GM18520 (cell line): Measurements from ENCODE around the gene ZNF385C.

Experiments
- ATAC-seq: cut with Tn5 transposase; IDR thresholded peaks from one replicate; pipeline ENCODE4 v1.9.1; 2021; ENCODE audit not compliant: unreplicated experiment

Gene ZNF385C

DNA sequence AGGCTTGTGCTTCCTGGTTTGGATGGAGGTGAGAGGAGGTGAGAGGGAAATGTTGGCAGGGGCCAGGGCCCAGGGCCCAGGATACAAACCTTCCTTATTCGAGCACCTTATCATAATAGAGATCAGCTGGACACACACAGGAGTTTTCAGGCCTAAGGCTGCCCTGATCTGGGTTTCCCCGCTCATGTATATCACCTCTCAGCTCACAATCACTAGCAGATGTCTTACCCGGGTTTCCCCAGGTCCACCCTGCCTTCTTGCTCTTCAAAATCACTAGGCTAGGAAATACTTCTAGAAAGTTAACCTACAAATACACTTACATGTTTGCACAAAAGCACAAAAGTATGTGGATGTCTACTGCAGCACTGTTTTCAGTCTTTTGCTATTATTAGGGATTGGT is 28.6 kb upstream of the ZNF385C start:
- no peak for ATAC-seq

DNA sequence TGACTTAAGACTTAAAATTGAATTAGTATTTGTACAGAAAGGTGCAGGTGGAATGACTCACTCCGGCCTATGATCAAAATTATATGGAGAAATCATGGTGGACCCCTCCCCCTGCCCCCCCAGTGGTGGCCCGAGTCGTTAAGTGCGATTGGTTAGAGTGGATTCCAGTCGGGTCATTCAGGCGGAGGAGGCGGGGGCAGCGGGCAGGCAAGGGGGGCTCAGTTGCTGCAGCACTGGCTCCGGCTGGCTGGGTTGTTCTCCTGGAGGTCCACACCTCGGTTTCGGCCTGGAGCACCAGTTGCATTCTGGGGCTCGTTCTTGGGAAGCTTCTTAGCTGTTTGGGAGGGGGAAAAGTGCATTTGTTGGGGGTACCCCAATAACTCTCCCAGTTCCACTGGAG is 27.3 kb upstream of the ZNF385C start:
- no peak for ATAC-seq

DNA sequence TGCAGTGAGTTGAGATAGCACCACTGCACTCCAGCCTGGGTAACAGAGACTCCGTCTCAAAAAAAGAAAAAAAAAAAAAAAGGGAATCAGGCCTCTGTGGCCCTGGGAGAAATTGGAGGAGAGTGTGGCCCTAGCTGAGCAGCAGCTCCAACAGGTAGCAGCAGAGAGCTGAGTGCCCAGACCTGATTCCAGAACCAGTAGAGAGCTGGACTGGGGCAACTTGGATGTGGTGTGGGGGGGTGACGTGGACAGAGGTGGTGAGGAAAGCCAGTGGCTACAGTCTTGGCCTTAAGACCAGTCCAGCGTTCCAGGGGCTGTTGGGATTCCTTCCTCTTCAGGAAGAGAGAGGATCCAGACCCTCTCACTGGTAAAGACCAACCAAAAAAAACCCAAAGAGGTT is 26.0 kb upstream of the ZNF385C start:
- ATAC-seq, result no peak

GRCh38 chr17:42122371-42123303 is 24.4 kb upstream of the ZNF385C start, which contains the start of gene HSPB9:
Gene HSPB9, plus strand, starts transcription at chr17:42122804. Its CDS starts 47 bp downstream, at chr17:42122851.
- ATAC-seq, result no peak

- ATAC-seq, result no peak
Observed at GRCh38 chr17:42120770-42121769, 22.8 kb upstream of the ZNF385C start, which contains the start of gene KAT2A. Gene KAT2A, minus strand, starts transcription at chr17:42121367. Its CDS starts 63 bp downstream, at chr17:42121304.

DNA sequence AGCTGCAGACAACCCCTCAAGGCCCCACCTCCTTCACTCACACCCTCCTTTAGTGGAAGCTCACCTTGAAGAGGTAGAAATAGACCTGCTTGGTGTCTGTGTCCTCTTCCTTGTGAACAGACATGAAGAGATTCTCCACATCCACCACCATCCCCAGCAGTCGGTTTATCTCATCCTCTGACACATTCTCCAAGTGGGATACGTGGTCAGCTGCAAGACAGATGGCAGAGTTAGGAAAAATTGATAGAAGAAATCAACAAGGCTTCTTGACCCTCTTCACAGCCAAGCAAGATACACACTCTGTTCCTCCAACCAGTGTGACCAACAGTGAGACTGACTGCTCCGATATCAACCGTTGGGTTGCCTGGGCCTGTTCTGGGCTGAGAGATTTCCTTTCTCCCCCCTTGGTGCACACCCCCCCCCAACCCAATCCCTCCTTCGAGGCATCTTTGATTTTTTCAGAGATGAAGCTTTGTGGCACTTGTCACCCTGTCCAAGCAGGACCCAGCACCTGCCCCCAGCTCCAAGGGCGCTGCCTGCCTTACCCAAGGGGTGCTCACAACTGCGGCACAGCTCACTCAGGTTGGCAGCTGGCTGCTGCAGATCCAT is 22.0 kb upstream of the ZNF385C start:
- no peak for ATAC-seq

GRCh38 chr17:42119301-42119700 is 21.0 kb upstream of the ZNF385C start:
- ATAC-seq, result no peak

GRCh38 chr17:42118545-42118944 is 20.3 kb upstream of the ZNF385C start:
- no peak for ATAC-seq

- ATAC-seq, result no peak
Observed at GRCh38 chr17:42118126-42118510, 19.8 kb upstream of the ZNF385C start.

DNA sequence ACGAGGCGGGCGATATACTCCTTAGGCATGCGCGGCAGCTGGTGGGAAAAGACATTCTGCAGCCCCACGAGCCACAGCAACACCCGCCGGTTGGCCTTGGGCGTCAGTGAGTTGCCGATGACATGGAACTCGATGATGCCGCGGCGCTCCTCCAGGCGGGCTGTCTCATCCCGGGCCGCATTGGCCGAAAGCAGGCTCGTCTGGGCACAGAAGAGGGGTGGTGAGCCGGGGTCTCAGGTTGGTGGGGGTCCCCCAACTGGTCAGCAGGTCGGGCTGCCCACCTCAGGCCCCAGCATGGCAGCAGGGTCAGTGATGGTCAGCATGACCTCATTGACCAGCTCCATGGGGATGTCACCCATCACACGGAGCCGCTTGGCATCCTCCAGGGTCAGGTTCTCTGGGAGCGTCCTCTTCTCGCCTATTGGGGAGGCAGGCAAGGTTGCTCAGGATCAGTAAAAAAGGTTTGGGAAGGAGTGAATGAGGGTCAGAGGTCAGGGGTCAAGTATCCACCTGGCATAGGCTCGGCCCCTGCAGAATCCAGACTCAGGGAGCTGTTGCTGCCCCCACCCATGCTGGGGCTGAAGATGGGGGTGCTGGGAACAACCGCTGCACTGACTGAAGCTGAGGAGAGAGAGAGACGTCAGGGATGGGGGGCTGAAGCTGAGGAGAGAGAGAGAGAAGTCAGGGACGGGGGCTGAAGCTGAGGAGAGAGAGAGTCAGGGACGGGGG is 19.3 kb upstream of the ZNF385C start:
- no peak for ATAC-seq

GRCh38 chr17:42116705-42117396 is 18.6 kb upstream of the ZNF385C start:
- no peak for ATAC-seq

GRCh38 chr17:42114118-42114517 is 15.8 kb upstream of the ZNF385C start:
- ATAC-seq, result no peak

GRCh38 chr17:42113293-42114069 is 15.2 kb upstream of the ZNF385C start:
- ATAC-seq, result no peak

- ATAC-seq, result peak; percentile 45
Observed at GRCh38 chr17:42112552-42113176, 14.4 kb upstream of the ZNF385C start, which contains the start of gene DHX58. Gene DHX58, minus strand, starts transcription at chr17:42112714. Its CDS starts 822 bp downstream, at chr17:42111892.

DNA sequence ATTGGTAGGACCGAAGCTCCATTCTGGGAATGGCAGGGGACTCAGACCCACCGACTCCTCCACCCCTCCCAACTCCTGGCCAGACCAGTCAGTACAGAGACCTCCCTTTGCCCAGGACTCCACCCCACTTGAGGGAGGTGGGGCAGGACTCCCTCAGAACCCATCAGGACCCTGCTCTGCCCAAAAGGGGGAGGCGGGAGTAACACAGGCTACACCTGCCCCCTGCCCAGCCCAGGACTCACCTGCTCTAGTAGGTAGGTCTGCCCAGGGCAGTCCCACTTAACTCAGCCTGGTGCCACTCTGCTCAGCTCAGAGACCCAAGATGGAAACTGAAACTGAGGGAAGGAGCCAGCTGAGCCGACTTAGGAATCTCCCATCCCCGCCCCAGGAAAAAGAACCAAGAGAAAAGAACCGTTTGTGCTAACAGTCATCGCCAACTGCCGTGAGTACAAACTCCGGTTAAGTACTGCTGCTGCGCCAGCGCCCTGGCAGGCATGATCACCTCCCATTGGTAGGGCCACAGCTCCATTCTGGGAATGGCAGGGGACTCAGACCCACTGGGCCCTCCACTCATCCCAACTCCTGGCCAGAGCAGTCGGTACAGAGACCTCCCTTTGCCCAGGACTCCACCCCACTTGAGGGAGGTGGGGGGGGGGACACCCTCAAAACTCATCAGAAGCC is 13.7 kb upstream of the ZNF385C start:
- ATAC-seq, result no peak

DNA sequence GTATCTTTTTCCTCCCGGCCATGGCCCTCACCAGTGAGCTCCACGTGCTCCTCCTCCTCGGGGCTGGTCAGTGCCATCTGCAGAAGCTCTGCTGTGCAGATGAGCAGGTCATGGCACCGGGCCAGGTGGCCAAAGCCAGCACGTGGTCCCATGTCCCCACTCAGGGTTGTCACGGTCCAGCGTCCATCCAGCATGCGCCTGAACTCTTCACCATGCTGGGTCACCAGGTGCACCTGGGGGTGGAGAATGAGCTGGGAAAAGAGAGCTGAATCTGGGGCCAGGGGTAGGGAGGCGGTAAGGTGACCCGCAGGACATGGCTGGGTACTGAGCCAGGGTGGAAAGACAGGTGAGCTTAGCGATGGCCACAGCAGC is 13.0 kb upstream of the ZNF385C start:
- no peak for ATAC-seq

DNA sequence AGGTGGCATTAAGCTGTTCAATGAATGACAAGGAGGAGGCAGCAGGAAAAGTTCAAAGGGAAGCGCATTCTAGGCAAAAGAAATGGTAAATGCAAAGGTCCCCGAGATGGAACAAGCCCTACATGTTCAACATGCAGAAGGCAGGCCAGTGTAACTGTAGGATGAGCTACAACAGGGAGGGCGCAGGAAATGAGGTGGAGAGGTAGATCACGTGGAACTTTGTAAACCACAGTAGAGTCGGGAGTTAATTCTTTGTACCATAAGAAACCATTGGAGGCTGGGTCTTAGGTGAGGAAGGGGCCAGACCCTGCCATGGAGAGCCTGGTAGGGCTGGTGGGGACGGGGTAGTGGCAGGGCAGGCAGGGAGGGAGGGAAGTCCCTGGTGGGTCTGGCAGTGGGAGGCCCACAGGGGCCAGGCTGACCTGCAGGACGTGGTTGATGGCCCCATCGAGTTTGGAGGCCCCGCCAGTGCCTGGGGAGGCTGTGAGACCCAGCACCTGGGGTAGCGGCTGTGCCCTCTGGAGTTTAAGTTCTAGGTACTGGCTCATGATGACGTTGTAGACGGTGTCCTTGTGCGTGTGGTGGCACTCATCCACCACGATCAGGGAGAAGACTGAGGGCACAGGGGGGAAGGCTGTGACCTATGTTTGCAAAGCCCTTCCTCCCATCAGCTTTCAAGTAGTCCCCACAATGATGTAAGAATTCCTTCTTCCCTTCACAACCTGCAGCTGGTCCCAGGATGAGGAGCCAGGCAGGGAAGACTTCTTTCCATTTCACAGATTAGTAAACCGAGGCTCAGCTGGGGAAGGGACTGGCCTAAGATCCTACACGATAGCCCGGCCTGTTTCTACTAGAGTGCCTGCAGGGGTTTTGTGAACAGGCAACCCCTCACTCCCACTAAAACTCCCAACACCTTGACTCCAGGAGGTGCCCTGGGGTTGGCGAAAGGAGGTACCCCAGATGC is 12.3 kb upstream of the ZNF385C start:
- no peak for ATAC-seq
